Vagina (tissue), 2 donors: ENCODE data around the gene E2F8.

Experiments used
- POLR2A ChIP-seq, 2 donors: fragments of 450-650 bp; IDR thresholded peaks; one replicate each; pipeline ENCODE4 v1.6.1; 2017; ENCODE audit warnings: antibody characterized with exemption in 2 of 2, mild to moderate bottlenecking in 2 of 2, moderate library complexity in 2 of 2
- POLR2AphosphoS5 ChIP-seq, 2 donors: sonication (generic); formaldehyde crosslinking; IDR thresholded peaks; one replicate each; pipeline ENCODE4 v1.9.0; 2017; ENCODE audit warnings: antibody characterized with exemption in 2 of 2, mild to moderate bottlenecking in 2 of 2, low read depth in 1 of 2; ENCODE audit not compliant: insufficient read depth in 1 of 2
- TF ChIP-seq, protein P1 (sequence below), 3 experiments: fragments of 450-650 bp in 2 of 3; fragments of 200-600 bp in 1 of 3; sonication (generic) in 1 of 3; IDR thresholded peaks; one replicate each; pipeline ENCODE4 v1.5.1; 2017 to 2019; ENCODE audit warnings: antibody characterized with exemption in 3 of 3, mild to moderate bottlenecking in 2 of 3, moderate library complexity in 2 of 3

DNA sequence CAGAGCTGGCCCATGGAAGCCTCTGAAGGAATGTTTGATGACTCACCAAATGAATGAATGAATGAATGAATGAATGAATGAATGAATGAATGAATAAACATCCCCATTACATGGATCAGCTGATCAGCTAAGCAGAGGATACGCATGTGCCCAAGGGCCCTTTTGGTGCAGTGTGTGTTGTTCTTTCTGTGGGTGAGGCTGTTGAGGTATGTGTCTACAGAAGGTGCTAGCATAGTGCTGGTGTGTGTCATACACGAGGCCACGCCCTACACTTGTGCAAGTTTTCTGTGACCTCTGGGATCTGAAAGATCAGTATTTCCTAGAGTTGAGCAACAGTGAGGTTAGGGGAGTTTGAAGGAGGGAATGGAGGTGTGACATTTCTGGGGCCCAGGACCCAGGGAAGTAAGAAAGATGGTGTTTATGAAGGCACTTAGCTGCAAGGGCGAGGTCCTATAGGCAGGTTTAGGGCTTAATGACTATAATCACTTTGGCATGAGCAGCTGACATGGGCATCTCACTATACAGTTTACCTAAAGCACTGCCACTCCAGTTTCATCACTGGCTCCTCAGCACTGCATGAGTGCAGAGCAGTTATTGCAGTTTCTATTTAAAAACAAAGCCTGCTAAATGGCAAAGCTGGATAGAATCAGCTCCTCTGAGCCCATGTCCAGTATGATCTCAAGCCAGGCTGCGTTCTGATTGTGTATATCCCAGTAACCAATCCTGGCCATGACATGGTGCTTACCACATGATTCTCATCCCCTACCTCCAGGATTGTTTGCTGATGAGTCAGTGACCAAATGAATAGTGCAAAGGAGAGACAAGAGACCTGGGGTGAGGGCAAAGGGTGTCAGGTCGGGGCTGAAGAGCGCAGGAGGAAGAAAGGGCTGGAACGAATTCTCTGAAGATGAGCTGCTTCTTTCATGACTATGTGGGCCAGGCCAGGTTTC is 36.4 kb upstream of the E2F8 start:
- TF ChIP-seq, protein P1, sequence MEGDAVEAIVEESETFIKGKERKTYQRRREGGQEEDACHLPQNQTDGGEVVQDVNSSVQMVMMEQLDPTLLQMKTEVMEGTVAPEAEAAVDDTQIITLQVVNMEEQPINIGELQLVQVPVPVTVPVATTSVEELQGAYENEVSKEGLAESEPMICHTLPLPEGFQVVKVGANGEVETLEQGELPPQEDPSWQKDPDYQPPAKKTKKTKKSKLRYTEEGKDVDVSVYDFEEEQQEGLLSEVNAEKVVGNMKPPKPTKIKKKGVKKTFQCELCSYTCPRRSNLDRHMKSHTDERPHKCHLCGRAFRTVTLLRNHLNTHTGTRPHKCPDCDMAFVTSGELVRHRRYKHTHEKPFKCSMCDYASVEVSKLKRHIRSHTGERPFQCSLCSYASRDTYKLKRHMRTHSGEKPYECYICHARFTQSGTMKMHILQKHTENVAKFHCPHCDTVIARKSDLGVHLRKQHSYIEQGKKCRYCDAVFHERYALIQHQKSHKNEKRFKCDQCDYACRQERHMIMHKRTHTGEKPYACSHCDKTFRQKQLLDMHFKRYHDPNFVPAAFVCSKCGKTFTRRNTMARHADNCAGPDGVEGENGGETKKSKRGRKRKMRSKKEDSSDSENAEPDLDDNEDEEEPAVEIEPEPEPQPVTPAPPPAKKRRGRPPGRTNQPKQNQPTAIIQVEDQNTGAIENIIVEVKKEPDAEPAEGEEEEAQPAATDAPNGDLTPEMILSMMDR (IDR thresholded peaks at IDR 0.05): no peak
- no peak for TF ChIP-seq POLR2A (IDR thresholded peaks at IDR 0.05)
- TF ChIP-seq POLR2AphosphoS5 (IDR thresholded peaks at IDR 0.05; ENCODE audit: insufficient read depth in 1 of 2, low read depth in 1 of 2): no peak
